Measurements from ENCODE around the gene LCK. TPM values are rescaled to one million over a fixed set of nuclear protein-coding genes. Genes with fewer than 3 reads are reported as not detected.

LCK gene
- total RNA-seq, 2 donors from 2014 or later, result 208 to 284 TPM

DNA sequence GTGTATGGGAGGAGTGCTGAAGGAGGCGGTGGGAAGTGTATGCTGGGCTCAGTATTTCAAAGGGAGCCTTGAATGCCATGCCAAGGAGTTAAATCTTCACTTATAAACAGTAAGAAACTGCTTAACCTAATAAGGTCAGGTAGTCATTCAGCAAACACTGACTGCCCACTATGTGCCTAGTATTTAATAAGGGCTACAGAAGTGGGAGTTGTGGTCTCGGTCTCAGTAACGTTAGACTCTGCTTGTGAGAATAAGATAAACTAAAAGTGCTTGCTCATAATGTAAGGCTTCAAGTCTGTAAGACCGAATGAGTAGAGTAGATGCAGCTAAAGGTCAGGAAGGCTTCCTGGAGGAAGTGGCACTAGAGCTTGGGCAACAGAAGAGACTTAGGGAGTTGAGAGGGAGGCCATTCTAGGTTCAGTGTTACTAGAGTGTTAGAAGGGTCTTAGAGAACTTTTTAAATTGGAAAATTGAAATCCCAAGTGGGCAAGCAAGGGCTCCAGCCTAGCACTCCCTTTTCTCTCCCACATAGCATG lies 78.9 kb downstream of the LCK start:
- H3K36me3 Mint-ChIP-seq, result peaks cover 4 to 16% of the 10 kb centered on the region in 2 donors
- DNase-seq (ENCODE audit: low spot score in 2 of 2) (no peak), ATAC-seq (peak in 1 of 2 donors; percentile 52)
- peak overlapping the region; percentile 9 to 85 for H3K27ac Mint-ChIP-seq
- no peaks in the 10 kb centered on the region for H3K9me3 Mint-ChIP-seq

- no peak for DNase-seq (ENCODE audit: low spot score in 2 of 2)
Observed at GRCh38 chr1:32330558-32331151, 79.6 kb downstream of the LCK start.

DNA sequence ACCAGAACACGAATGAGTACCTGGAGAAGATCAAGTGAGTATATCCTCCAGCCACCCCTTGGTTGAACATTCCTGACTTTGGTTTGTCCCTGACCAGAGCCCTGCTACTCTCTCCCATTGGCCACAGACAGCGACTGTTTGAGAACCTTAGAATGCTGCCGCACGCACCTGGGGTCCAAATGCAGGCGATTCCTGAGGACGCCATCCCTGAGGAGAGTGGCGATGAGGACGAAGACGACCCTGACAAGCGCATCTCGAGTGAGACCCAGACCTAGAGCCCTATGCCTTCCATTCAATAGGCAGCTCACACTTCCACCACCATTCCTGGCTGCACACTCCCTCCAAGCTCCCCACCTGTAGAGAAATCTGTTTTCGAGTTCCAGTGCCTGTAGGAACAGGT lies 80.5 kb downstream of the LCK start:
- H3K36me3 Mint-ChIP-seq, result peaks cover 4 to 16% of the 10 kb centered on the region in 2 donors
- H3K9me3 Mint-ChIP-seq, result no peaks in the 10 kb centered on the region
- no peak for DNase-seq (ENCODE audit: low spot score in 2 of 2)
- H3K27ac Mint-ChIP-seq, result peak overlapping the region; percentile 47 to 69
- ATAC-seq, result no peak

More at GRCh38 chr1:32330558-32331151, 79.6 kb downstream of the LCK start:
- no peak for ATAC-seq
- Mint-ChIP-seq H3K27ac (peak overlapping the region in 1 of 2 donors; percentile 47), H3K36me3 (peaks cover 4 to 16% of the 10 kb centered on the region in 2 donors), H3K9me3 (no peaks in the 10 kb centered on the region)

DNA sequence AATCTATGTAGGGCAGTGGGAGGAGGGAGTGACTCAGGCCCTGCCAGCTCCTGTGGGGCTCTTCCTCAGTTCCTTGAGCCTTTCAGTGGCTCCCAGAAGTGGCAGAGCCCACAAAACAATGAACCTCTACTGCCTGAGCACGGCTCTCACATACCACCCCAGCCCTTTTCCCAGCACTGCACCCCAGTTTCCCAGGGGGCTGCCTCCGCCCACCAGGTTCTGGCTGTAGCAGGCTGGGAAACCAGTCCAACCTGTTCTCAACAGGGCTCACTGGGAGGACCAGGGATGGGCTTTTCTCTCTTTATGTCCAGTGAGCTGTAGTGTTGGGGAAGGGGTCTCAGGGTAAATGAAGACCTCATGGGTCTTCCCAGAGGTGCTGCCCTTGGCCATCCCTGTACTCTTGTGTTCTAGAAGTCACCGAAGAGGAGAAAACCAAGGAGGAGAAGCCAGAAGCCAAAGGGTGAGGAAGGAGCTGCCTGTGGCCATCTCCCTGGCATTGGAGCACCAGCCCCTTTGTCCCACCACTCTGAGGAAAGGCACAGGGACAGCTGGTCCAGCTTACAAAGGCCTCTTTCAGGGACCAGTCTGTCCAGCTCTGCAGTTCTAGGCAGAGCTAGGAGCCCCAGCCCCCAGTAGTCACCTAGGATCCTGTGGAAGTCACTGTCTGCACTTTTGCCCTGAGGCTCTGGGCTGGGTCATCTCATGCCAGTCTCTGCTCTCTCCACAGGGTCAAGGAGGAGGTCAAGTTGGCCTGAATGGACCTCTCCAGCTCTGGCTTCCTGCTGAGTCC lies 81.4 kb downstream of the LCK start:
- H3K36me3 Mint-ChIP-seq, result peaks cover 0 to 16% of the 10 kb centered on the region in 2 donors
- H3K27ac Mint-ChIP-seq, result peak overlapping the region in 1 of 2 donors; percentile 82
- ATAC-seq (no peak), DNase-seq (ENCODE audit: low spot score in 2 of 2) (no peak)
- H3K9me3 Mint-ChIP-seq, result no peaks in the 10 kb centered on the region

DNA sequence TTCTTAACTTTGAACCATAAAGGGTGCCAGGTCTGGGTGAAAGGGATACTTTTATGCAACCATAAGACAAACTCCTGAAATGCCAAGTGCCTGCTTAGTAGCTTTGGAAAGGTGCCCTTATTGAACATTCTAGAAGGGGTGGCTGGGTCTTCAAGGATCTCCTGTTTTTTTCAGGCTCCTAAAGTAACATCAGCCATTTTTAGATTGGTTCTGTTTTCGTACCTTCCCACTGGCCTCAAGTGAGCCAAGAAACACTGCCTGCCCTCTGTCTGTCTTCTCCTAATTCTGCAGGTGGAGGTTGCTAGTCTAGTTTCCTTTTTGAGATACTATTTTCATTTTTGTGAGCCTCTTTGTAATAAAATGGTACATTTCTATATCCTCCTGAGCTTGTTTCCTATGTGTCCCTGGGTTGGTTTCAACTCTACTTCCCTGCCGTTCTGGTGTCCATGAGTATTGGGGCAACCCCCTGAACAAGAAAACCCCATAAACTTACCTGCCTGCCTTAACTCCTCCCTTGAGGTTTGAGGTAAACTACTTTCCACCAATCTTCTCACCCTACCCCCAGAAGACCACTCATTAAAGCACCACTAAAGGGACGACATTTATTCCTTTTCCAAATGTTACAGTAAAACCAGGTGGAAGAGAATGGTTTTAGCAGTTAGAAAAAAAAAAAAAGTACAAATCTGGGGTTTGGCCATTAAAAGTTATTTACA lies 82.3 kb downstream of the LCK start:
- H3K36me3 Mint-ChIP-seq, result peaks cover 0 to 12% of the 10 kb centered on the region in 2 donors
- ATAC-seq (no peak), DNase-seq (ENCODE audit: low spot score in 2 of 2) (no peak)
- no peaks in the 10 kb centered on the region for H3K9me3 Mint-ChIP-seq
- H3K27ac Mint-ChIP-seq, result peak overlapping the region; percentile 27 to 77

- Mint-ChIP-seq H3K9me3 (no peaks in the 10 kb centered on the region), H3K36me3 (peaks cover 0 to 6% of the 10 kb centered on the region in 2 donors), H3K27ac (peak overlapping the region; percentile 55 to 97)
- peak in 1 of 2 donors; percentile 6 for ATAC-seq
- no peak for DNase-seq (ENCODE audit: low spot score in 2 of 2)
Observed at GRCh38 chr1:32334274-32334861, 83.3 kb downstream of the LCK start.

- Mint-ChIP-seq H3K27ac (peak overlapping the region; percentile 55 to 97), H3K36me3 (no peaks in the 10 kb centered on the region), H3K9me3 (no peaks in the 10 kb centered on the region)
- peak; percentile 28 to 43 for ATAC-seq
- peak in 1 of 2 donors; percentile 68 for DNase-seq (ENCODE audit: low spot score in 2 of 2)
Observed at GRCh38 chr1:32334864-32335534, 83.9 kb downstream of the LCK start.

GRCh38 chr1:32335535-32335789 lies 84.4 kb downstream of the LCK start:
- H3K9me3 Mint-ChIP-seq, result no peaks in the 10 kb centered on the region
- no peak for DNase-seq (ENCODE audit: low spot score in 2 of 2)
- H3K36me3 Mint-ChIP-seq, result no peaks in the 10 kb centered on the region
- peak; percentile 2 to 18 for ATAC-seq
- H3K27ac Mint-ChIP-seq, result no peak overlapping the region

Other genes starting within 250 kb of the LCK start
- gene KHDRBS1, start 237.4 kb upstream of the LCK start, total RNA-seq, result 100 to 1,000 TPM; 159 to 210 TPM
- gene TMEM39B, start 178.3 kb upstream of the LCK start, total RNA-seq, result 10 to 100 TPM; 20.3 to 35.0 TPM
- 100 to 1,000 TPM in 1 of 2 donors, 10 to 100 TPM in 1; 62.0 to 103 TPM for gene KPNA6, start 143.2 kb upstream of the LCK start, total RNA-seq
- gene TXLNA, start 71.6 kb upstream of the LCK start, total RNA-seq, result 10 to 100 TPM; 71.9 to 81.7 TPM
- 10 to 100 TPM; 20.8 to 24.9 TPM for gene CCDC28B, start 50.7 kb upstream of the LCK start, total RNA-seq
- gene IQCC, start 45.6 kb upstream of the LCK start, total RNA-seq, result 1 to 10 TPM; 4.6 to 7.2 TPM
- gene DCDC2B, start 42.2 kb upstream of the LCK start, total RNA-seq, result under 1 TPM in 1 of 2 donors, not detected in 1; 0.16 TPM
- 10 to 100 TPM in 1 of 2 donors, 1 to 10 TPM in 1; 7.0 to 10.7 TPM for gene TMEM234, start 28.9 kb upstream of the LCK start, total RNA-seq
- 100 to 1,000 TPM; 273 to 295 TPM for gene EIF3I, start 28.9 kb upstream of the LCK start, total RNA-seq
- gene FAM167B, start 4.0 kb upstream of the LCK start, total RNA-seq, result 1 to 10 TPM in 1 of 2 donors, under 1 TPM in 1; 0.66 to 1.1 TPM
- gene HDAC1, start 40.8 kb downstream of the LCK start, total RNA-seq, result 100 to 1,000 TPM; 185 to 200 TPM
- gene MARCKSL1, start 85.0 kb downstream of the LCK start, total RNA-seq, result 10 to 100 TPM; 10.6 to 47.0 TPM
- gene FAM229A, start 111.2 kb downstream of the LCK start, total RNA-seq, result 1 to 10 TPM; 6.7 to 9.7 TPM
- gene TSSK3, start 111.3 kb downstream of the LCK start, total RNA-seq, result 1 to 10 TPM; 1.2 to 1.7 TPM
- gene BSDC1, start 143.2 kb downstream of the LCK start, total RNA-seq, result 10 to 100 TPM; 41.8 to 53.0 TPM
- not detected for gene ZBTB8B, start 213.8 kb downstream of the LCK start, total RNA-seq

Data from activated naive CD4-positive, alpha-beta T cell treated with anti-CD3 and anti-CD28 coated beads, Interleukin-2, amount 50 U/mL, for 72 hours (primary cell).